ENCODE measurements around the gene PCK1.

The PCK1 gene

DNA sequence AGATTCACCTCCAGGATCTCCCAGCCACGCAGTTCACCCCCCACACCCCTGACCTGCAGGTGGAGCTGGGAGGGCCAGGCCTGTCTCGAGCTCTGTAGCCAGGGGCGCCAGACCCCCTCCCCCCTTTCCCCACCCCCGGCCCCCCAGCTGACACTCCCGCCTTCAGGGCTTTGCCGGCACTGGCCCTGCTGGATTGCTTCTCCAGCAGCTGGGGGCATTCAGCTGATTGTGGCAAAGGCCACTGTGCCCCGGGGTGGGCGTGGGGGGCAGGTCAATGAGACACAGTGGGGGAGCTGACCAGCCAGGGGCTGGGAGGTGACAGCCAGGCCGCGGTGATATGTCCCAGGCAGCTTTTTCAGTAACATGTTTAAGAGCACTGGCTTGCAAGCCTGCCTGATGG is 37.1 kb downstream of the PCK1 start:
- no peak for FAIRE-seq

DNA sequence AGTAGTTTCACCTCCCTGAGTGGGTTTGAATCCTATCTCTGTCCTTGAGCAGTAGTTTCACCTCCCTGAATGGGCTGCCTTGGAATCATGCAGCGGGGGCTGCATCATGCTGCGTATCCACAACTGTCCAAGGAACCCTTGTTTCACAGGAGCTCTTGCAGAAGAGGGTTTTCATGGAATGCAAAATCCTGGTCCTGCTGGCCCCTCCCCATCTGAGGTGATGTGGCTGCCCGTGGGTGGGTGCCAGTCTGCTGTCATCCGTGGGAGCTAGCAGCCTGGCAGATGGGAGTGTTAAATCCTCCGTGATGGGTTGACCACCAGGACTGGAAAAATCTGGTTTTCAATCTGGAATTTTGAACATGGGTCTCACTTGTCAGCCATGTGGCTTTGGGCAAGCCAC is 37.6 kb downstream of the PCK1 start:
- FAIRE-seq (no peak), DNase-seq (ENCODE audit: insufficient read length, low spot score) (no peak)

More for the DNA sequence above, 37.1 kb downstream of the PCK1 start:
- DNase-seq (ENCODE audit: insufficient read length, low spot score), result no peak

DNA sequence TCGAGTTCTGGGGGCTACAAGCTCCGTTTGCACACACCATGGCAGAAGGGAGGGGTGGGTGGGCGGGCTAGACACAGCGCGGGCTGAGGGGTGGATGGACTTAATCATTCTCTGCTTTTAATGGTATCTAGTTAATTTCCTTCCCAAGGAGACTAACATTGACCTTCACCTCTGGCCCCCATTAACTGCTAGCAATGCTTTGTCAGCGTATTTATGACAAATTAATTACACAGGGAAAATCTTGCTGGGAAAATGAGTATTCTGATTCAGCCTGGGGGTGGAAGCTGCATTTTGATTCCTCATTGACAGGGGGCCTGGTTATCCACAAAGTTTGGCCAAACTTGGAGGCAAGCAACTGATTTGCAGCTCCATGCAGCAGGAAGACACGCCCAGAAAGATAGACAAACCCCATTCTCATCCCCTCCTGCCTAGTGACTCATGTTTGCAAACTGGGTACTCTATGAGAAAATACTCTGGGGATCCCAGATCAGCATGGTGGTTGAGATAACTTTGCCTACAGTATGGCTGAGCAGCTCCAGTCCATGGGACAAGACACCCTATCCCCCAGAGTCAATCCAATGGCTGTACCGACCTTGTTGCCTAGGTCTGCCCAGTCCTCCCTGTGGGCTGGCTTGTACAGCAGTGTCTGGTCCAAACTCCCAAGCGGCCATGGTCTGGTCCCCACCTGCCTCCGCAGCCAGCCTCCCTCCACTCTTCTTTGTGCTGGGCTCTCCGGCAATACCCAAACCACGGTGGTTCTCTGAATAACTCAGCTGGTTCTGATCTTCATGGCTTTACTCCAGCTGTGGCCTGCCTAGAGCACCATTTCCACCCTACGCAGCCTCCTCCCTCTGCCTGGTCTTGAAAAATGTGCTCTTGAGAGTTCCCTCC is 39.7 kb downstream of the PCK1 start:
- no peak for DNase-seq (ENCODE audit: insufficient read length, low spot score)
- peak; percentile 89 for FAIRE-seq

DNA sequence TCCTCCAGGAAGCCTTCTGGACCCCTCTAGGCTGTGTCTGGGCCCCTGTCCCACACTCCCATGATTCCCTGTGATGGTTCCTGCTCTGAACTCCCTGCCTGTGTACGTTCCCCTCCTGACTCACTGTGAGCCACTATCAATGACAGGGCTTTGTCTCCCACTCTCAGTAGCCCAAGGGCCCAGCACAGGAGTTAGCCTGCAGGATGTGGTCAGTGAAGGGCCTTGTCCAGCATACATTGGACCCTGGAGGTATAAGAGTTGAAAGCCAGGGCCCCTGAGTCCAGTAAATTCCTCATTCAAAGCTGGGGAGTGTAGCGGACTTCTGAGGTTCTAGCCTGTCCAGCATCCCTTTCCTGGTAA is 40.3 kb downstream of the PCK1 start:
- DNase-seq (ENCODE audit: insufficient read length, low spot score) (no peak), FAIRE-seq (no peak)

DNA sequence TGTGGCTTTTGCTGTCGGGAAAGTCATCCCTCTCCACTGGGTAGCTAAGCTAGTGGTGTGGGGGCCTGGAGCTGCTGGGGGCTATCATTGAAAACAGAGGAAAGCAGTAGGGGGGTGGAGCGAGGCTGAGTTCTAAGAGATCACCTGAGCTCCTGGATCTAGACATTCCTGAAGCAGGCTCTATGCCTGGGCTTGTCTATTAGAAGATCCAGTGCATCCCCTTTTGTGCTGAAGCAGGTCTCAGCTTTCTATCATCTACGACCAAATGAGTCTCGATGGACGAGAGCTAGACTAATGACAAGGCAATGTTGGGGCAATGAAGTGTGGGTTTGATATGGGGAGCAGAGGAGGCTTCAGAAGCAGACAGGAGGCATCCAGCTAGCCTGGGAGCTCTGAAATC is 40.8 kb downstream of the PCK1 start:
- DNase-seq (ENCODE audit: insufficient read length, low spot score) (no peak), FAIRE-seq (no peak)

DNA sequence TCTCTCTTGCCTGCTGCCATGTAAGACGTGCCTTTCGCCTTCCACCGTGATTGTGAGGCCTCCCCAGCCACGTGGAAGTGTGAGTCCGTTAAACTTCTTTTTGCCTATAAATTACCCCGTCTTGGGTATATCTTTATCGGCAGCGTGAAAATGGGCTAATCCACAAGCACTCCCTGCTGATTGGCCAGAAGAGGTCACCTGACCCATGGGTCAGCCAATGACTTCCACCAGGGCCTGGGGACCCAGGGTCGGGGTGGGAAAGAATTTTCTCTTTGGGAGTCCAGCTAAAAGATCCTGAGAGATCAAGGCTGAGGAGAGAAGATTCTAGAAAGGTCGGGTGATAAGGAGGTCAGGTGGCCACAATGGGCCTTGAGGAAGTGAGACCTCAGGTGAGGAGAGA is 42.2 kb downstream of the PCK1 start:
- FAIRE-seq (no peak), DNase-seq (ENCODE audit: insufficient read length, low spot score) (no peak)

DNA sequence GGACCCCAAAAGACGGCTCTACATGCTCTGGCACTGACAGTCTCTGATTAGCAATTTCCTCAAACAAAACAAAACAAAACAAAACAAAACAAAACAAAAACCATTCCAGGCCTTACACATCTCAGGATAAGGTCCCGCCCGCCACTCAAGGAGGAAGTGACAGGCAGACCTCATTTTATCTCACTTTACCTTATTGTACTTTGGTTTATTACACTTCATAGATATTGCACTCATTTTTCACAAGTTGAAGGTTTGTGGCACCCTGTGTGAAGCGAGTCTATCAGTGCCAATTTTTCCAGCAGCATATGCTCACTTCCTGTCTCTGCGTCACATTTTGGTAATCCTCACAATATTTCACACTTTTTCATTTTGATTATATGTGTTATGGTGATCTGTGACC is 44.1 kb downstream of the PCK1 start:
- peak; percentile 95 for FAIRE-seq

DNA sequence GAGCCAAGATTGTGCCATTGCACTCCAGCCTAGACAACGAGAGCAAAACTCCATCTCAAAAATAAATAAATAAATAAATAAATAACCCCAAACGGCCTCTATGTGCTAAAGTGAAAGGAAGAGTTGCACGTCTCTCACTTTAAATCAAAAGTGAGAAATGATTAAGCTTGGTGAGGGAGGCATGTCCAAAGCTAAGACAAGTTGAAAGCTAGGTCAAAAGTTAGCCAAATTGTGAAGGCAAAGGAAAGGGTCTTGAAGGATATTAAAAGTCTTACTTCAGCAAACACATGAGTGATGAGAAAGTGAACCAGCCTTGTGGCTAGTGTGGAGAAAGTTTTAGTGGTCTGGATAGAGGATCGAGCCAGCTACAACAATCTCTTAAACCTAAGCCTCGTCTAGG is 45.0 kb downstream of the PCK1 start:
- peak; percentile 52 for FAIRE-seq
- DNase-seq (ENCODE audit: insufficient read length, low spot score), result no peak

More for the DNA sequence above, 44.1 kb downstream of the PCK1 start:
- no peak for DNase-seq (ENCODE audit: insufficient read length, low spot score)

DNA sequence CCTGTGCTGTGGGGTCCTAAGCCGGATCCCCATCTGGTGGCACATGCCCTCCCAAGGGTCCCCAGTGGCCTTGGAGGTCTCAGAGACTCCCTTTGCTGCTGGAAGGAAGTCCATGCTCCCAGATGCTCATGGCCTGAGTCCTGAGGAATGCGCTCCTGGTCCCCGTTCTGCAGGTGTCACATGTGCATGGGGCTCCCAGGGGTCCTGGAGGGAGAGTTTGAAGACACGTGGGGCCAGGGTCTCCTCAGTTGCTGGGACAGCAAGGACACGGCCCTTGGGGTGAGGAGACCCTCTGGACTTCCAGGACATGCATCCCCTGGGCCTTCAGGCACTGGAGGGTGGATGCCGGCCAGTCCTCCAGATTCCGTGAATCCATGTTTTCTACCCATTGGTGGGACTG is 47.6 kb downstream of the PCK1 start:
- DNase-seq (ENCODE audit: insufficient read length, low spot score), result no peak
- no peak for FAIRE-seq

DNA sequence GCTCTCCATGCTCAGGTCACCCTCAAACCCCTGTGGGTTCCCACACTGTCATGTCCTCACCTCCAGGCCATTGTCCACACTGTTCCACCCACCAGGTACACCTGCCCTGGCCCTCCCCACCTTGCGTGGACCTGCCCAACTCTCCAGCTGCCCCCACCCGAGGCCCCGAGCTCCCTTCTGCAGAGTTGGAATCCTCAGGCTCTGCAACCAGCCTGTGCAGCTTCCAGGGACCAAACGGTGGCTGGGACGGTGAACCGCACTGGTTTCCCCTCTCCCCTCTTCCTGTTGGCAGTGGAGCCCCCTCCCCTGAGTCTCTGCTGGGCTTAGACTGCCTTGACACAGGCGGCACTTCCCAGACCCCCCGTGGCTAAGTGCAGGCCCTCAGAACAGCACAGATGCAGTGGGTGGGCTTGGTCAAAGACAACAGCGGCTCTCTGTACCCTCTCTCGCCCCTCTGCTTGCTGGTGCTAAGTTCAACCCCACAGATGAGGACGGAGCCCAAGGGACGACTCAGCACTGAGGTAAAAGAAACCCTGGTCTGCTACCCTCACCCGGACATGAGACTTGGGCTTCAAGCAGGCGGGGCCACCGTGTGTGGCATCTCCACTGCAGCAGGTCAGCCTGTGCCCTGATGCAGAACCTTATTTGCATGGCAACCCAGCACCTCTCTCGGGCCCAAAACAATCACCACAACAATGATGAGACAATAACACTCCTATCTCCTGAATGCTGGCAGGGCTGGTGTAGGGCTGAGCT is 48.4 kb downstream of the PCK1 start:
- peak; percentile 46 for FAIRE-seq

DNA sequence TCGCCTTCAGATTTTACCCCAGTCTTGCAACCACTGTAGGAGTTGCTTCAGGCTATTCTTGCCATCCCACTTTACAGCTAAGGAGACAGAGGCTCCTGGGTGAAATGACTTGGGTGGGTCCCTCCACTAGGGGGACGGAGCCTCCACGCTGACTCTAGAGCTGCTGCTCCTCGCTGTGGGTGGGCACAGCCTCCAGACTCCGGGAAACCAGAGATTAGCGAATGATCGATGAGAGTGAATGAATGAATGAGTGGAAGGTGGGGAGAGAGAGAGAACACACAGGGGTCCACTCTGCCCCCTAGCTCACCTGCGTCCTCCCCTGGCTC is 48.9 kb downstream of the PCK1 start:
- FAIRE-seq (peak; percentile 83), DNase-seq (ENCODE audit: insufficient read length, low spot score) (no peak)

More for the DNA sequence above, 48.4 kb downstream of the PCK1 start:
- no peak for DNase-seq (ENCODE audit: insufficient read length, low spot score)

DNA sequence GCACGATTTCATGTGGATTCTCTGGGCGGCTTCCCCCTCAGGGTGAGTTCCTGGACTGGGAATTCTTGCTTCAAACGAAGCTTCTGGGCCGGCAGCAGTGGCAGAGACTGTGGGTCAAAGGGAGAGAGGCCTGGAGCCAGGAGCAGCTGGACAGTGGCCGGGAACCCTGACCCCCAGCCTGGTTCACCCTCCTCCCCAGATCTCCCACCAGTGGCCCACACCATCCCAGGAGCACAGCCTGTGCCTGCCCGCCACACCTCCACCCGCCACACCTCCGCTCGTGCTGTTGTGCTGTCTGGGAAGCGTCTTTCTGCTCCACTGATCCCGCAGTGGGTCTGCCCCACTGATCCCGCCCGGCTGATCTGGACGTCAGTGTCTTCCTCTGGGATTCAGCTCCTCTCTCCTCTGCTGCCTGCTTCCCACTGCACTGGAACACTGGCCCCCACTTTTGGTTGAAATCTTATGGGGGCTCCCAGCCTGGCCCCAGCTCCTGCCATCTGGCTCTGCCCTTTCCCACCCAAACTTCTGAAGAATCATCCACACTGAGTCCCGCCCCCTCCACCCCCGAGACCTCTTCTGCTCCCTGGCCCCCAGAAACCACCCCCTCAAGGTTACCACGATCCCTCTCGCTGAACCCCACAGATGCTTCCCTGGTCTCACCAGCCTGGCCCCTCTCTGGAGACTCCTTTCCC is 49.5 kb downstream of the PCK1 start:
- FAIRE-seq (peak; percentile 44), DNase-seq (ENCODE audit: insufficient read length, low spot score) (no peak)

DNA sequence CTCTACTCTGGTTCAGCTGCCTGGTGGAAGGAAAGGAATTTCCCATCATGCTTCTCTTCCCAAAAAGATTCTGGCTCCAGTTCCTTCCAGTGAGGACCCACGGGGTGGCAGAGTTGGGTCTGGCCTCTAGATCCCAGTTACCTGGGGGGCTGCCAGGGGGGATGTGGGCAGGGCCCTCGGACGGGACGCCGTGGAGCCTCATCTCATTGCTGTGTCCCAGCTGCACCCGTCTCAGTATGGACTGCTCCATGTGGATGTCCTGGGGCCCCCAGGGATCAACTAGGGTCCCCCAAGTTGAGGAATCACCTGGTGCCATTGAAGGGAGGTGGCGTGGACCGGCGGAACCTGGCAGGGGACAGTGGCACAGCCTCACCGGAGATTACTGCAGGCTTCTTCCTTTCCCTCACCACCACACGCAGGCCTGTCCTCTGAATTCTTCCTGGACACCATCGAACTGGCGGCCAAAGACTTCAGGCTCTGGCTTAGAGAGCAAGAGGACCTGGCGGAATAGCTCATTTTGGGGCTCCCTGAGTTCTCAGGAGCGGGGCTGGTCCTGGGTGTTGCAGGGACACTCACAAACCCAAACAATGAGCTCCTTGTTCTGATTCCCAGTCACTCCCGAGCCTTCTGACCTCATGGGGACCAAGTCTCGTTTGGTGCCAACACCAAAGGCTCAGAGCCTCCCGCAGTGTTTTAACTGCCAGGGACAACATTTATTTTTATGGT is 50.8 kb downstream of the PCK1 start:
- peak; percentile 48 for FAIRE-seq
- no peak for DNase-seq (ENCODE audit: insufficient read length, low spot score)

DNA sequence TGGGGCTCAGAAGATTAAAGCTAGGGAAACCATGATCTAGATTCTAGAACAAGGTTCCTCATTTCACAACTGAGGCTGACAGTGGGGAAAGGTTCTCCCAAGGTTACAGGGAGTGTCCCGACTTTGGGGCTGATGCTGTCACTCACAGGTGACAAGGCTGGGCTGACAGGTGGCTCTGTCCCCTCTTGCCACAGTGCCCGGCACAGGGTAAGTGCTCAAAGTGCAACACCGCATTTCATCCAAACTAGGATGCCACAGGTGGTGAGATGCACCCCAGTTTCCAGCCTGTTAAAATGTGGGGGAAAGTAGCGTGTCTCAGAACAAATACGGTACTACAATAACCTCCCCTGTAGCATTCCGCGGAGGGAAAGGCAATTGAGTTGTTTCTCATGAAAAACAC is 51.5 kb downstream of the PCK1 start:
- FAIRE-seq (peak; percentile 86), DNase-seq (ENCODE audit: insufficient read length, low spot score) (no peak)

DNA sequence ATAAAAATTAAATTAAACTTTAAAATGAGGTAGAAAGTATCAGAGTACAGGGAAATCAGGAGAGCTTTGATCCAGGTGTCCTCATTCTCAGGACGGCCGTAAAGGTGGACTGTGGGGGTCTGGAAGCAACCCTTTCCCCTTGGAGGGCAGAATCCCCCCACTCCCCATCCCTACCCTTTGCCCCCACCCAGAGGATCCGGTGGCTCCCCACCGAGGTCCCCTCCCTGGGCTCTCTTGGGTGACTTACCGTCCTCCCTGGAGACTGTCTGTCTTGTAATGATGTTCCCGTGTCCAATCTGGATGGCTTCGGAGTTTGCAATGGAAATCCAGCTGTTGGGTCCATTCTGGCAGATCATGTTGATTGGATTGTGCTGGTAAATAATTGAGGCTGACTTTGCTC is 52.0 kb downstream of the PCK1 start:
- DNase-seq (ENCODE audit: insufficient read length, low spot score), result no peak

DNA sequence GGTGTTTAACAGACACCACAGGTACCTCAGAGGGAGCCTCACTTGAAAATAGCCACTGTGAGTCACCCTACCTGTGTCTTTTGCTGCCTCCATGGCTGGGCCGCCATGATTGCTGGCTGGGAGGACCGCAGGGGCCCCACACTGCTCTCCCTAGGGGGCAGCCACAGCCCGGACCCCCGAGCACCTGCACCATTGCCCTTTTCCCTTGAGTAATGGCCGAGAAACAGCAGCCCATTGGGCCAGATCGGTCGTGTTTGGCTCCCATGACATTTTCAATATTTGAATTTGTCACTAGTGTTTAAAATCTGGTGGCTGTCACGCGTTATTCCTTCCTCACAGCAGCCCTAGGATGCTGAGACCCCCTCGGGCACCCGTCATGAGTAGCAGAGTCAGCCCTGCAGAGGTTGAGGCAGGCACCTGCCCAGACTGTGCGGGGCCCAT is 52.6 kb downstream of the PCK1 start:
- no peak for DNase-seq (ENCODE audit: insufficient read length, low spot score)
- peak; percentile 75 for FAIRE-seq

More for the DNA sequence above, 52.0 kb downstream of the PCK1 start:
- FAIRE-seq, result no peak

DNA sequence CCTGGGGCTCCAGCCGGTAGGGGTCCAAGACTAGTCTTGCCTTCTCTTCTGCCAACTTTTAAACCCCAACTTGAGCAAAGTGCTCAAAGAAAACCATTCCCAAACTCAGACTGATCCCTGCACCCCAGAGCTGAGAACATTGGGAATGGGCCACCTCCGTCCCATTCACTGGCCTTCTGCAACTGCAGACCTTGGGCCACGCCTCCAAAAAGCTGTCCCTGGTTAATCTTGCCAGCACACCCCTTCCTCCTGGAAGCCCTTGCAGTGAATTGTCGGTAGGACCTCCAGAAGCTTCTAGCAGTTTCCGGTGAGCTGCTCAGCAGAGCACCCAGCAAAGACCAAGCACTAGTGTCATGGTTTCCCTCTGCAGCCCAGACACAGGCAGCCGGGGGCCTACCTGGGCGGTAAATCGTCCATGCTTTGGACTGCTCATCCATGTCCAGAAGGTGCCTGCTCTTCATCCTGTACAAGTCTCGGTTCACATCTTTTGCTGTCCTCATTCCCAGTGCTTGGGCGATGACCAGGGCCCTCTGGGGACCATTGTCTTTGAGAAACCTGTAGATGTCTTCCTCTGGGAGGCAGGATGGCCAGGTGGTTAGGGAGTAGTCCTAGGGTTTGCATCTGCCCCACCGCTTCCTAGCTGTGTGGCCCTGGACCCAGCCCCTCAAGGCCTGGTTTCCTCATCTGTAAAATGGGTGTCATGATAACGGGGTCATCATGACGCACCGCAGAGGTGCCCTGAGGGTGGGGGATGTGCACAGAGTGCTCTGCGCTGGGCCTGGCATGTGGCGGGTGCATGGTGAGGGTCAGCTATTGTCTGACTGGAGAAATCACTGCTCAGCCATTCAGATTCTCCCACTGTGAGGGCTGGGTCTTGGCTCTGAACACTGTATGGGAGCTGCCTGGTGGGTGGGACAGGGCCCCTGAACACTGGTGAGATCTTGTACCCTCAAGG is 53.9 kb downstream of the PCK1 start:
- peak; percentile 82 for FAIRE-seq
- DNase-seq (ENCODE audit: insufficient read length, low spot score), result no peak

DNA sequence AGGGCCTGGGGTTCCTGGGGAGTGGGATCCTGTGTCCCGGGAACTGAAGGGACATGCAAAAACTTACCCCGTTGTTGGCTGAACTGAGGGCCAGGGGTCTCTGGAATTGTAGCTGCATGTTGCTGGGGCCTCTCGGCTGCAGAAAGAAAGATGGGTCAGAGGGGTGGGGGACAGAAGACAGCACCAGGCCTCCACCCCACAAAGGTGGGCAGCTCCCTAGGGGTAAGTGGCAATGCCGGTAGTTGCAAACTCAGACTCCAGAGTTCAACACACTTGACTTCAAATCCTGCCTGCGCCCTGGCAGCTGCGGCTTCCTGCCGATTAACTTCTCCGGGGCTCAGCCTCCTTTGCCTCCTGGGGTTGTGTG is 54.5 kb downstream of the PCK1 start:
- DNase-seq (ENCODE audit: insufficient read length, low spot score) (no peak), FAIRE-seq (no peak)

DNA sequence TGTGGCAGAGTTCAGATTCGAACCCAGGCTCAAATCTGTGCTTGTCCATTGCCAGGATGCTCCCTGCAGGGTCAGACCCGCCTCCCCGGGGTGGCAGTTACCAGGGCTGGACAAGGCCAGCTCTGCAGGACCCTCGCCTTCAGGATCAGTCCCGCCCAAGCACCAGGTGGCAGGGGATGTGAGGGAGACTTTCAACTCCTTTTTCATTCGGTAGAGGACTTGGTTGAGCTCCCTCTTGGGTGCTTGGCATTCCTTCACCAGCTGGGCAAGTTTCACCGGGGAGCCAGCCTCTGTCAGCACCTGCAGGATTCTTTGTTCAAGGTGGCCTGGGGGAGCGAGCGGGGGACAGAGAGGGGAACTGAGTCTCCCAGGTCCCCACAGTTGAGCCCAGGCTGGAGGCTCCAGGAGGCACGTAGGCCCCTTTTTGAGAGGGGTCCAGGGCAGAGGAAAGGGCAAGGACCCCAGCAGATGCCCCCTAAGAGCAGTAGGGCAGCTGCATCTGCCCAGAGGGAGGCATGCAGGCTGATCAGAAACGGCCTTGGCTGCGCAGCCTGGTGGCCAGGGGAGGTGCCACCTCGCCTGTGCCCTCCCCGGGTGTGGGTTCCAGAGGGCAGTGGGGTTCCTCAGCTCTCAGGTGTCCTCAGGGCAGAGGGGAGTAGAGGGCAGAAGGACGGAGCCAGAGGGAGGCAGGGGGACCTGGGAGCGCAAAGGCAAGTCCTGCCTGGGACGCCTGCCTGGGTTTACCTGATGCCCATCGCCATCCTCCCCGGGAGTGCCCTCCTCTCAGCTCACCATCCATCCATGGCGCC is 55.4 kb downstream of the PCK1 start:
- FAIRE-seq, result peak; percentile 80
- DNase-seq (ENCODE audit: insufficient read length, low spot score), result no peak

All from HTR-8/SVneo (cell line).